Activated naive CD8-positive, alpha-beta T cell treated with anti-CD3 and anti-CD28 coated beads, Interleukin-2, amount 10 ng/mL, durations not matched to agents 7 days and 5 days (primary cell): Measurements from ENCODE around the gene INVS. TPM values are rescaled to one million over a fixed set of nuclear protein-coding genes. Genes with fewer than 3 reads are reported as not detected.
"Not testable (repeated sequence)": the region's sequence is repeated elsewhere in the genome, so short reads cannot be mapped to it uniquely, and the experiment has no call there.

Source experiments
- ATAC-seq: fragments of 150-1000 bp; cut with Tn5 transposase; one replicate; pipeline ENCODE4 v1.10.0; 2021; ENCODE audit warnings: low read depth, moderate library complexity
- POLR2A ChIA-PET: fragments of 350-600 bp; sonication (Branson Sonifier 250); formaldehyde crosslinking; loops from one replicate; lab custom pipeline; 2021; ENCODE audit warnings: antibody characterized with exemption; lab: Charles Lee
- DNase-seq: peaks from one replicate; pipeline ENCODE4 v3.0.0; 2021
- H3K27ac Mint-ChIP-seq: one replicate; pipeline ENCODE4 v1.8.0; 2022; ENCODE audit warnings: mild to moderate bottlenecking, mixed read lengths
- H3K27me3 Mint-ChIP-seq: one replicate; pipeline ENCODE4 v1.8.0; 2022; ENCODE audit warnings: mild to moderate bottlenecking, moderate library complexity, mixed read lengths
- H3K36me3 Mint-ChIP-seq: one replicate; pipeline ENCODE4 v1.8.0; 2021; ENCODE audit warnings: mild to moderate bottlenecking, mixed read lengths
- H3K4me1 Mint-ChIP-seq: one replicate; pipeline ENCODE4 v1.8.0; 2021; ENCODE audit warnings: mixed read lengths
- H3K4me3 Mint-ChIP-seq: one replicate; pipeline ENCODE4 v1.8.0; 2022; ENCODE audit warnings: mild to moderate bottlenecking, moderate library complexity, mixed read lengths
- H3K9me3 Mint-ChIP-seq: one replicate; pipeline ENCODE4 v1.8.0; 2021; ENCODE audit warnings: mixed read lengths
- total RNA-seq, 2 experiments: library from RNA; stranded (reverse); gene quantifications; one replicate each; pipeline ENCODE4 v1.2.3, GENCODE V29; 2021

INVS gene
- total RNA-seq, 2 experiments from 2014 or later, result 17.8 to 18.9 TPM

DNA sequence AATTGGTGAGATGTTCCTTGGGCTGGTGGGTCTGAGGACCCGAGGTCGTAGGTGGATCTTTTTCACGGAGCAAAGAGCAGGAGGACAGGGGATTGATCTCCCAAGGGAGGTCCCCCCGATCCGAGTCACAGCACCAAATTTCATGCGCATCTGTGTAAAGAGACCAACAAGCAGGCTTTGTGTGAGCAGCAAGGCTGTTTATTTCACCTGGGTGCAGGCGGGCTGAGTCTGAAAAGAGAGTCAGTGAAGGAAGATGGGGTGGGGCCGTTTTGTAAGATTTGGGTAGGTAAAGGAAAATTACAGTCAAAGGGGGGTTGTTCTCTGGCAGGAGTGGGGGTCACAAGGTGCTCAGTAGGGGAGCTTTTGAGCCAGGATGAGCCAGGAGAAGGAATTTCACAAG lies 46.9 kb downstream of the INVS start:
- H3K27ac Mint-ChIP-seq, H3K9me3 Mint-ChIP-seq, ATAC-seq, POLR2A ChIA-PET, H3K36me3 Mint-ChIP-seq, H3K27me3 Mint-ChIP-seq, H3K4me3 Mint-ChIP-seq, DNase-seq, H3K4me1 Mint-ChIP-seq: not testable (repeated sequence)

DNA sequence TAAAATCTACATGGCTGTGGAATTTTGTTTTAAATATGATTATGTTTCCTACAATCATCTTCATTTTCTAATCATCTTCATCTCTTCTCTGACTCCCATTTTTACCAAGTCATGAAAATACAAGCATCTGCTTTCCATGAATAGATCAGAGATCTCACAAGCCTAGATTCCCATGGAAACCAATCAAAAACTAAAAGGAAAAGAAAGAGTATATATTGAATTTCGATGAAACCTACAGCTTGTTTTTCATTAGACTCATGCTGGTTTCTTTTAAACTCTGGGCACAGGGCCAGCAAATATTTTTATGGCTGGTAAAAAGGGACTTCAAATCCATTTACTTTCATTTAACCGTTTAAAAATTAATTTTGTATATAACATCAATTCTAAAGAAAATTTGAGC lies 51.2 kb downstream of the INVS start:
- Mint-ChIP-seq H3K36me3 (peaks cover 11% of the 10 kb centered on the region), H3K27ac (no peak overlapping the region), H3K9me3 (no peaks in the 10 kb centered on the region), H3K4me3 (no peak overlapping the region), H3K27me3 (no peaks in the 10 kb centered on the region), H3K4me1 (no peaks in the 10 kb centered on the region)
- no peak for ATAC-seq
- POLR2A ChIA-PET, result no interaction called here
- DNase-seq, result no peak

DNA sequence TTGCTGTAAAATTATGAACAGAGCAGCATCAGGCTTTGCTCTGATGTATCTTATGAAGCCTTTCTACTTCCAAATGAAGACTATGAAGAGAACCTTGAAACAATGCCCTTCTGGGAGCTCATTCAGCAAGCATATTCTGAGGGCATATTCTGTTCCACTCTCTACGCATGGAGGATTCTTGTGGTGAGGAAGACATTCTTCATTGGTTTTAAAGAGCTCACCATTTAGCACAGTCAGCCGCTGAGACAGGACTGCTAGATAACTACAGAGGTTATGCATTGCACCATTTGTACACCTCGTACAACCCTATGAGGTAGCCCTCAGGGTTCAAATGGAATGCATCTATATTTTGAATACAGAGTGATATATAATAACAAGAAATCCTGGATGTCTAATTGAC lies 61.0 kb downstream of the INVS start:
- Mint-ChIP-seq H3K27ac (no peak overlapping the region), H3K36me3 (peaks cover 12% of the 10 kb centered on the region), H3K27me3 (peaks cover 2% of the 10 kb centered on the region), H3K9me3 (no peaks in the 10 kb centered on the region), H3K4me1 (peaks cover 2% of the 10 kb centered on the region), H3K4me3 (no peak overlapping the region)
- ATAC-seq, result no peak
- POLR2A ChIA-PET, result no interaction called here
- no peak for DNase-seq

DNA sequence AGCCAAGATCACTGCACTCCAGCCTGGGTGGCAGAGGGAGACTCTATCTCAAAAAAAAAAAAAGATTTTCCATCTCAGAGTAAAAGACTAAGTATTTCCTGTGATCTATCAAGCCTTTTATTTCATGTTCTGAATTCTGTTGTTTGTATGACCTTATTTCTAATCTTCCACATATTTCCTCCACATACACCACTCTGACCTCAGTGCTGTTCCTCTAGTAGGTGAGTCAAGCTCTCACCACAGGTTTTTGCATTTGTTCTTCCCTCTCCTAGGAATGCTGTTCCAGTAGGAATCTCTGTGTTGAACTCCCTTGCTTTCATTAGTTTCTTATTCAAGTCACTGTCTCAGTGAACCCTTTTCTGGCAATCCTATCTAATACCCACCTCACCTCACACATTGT lies 68.1 kb downstream of the INVS start:
- peaks cover 3% of the 10 kb centered on the region for H3K4me1 Mint-ChIP-seq
- peaks cover 11% of the 10 kb centered on the region for H3K36me3 Mint-ChIP-seq

DNA sequence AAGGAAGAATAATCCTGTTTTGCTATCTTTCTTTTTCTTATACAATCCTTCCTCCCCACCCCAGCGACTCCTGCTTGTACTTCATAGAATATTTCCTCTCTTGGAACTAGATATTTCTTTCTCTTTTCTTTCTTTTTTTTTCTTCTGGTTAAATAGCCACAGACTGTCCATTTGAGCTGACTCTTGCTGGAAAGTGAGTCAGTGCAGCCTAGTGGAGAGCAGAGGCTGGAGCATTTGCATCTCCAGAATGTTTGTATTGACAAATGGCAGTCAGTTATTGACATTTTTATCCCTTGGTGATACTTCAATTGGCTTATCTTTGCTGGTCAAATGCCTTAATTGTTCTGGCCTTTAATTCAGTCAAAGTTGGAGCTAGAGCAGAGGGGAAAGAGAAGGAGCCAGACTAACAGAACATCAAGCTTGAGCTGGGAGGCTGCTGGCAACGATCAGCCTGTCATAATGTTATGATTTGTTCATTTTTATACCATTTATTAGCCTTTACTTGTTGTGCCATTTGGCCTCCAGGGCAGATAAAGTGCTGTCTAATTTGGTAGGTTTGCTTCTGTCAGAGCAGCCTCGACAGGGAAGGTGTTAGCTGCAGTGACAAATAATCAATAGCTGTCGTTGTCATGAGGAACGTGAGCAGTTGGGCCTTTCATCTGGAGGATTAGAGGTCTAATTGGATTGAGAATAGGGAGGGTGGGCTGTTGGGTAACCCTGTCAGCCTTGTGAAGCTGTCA lies 69.0 kb downstream of the INVS start:
- H3K27ac Mint-ChIP-seq, result no peak overlapping the region
- H3K36me3 Mint-ChIP-seq, result peaks cover 19% of the 10 kb centered on the region
- peaks cover 3% of the 10 kb centered on the region for H3K9me3 Mint-ChIP-seq
- ATAC-seq (no peak), DNase-seq (no peak)
- H3K27me3 Mint-ChIP-seq, result peaks cover 2% of the 10 kb centered on the region
- peaks cover 3% of the 10 kb centered on the region for H3K4me1 Mint-ChIP-seq
- POLR2A ChIA-PET, result no interaction called here
- H3K4me3 Mint-ChIP-seq, result no peak overlapping the region

More for the DNA sequence above, 68.1 kb downstream of the INVS start:
- no peak overlapping the region for H3K27ac Mint-ChIP-seq
- peaks cover 2% of the 10 kb centered on the region for H3K27me3 Mint-ChIP-seq
- DNase-seq (no peak), ATAC-seq (no peak)
- H3K9me3 Mint-ChIP-seq, result peaks cover 3% of the 10 kb centered on the region
- H3K4me3 Mint-ChIP-seq, result no peak overlapping the region
- POLR2A ChIA-PET, result no interaction called here

DNA sequence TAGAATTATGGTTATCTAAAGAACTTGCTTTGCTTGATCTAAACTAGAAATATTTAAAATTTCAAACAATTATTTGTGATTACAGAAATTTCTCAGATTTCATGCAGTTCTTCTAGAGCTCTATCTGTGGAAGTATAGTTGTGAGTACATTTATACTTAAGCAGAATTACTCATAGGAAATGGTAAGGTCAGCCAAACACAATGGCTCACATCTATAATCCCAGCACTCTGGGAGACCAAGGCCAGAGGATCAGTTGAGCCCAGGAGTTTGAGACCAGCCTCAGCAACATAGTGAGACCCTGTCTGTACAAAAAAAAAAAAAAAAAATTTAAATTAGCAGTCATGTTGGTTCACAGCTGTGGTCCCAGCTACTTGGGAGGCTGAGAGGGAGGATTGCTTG lies 71.0 kb downstream of the INVS start:
- no peak overlapping the region for H3K27ac Mint-ChIP-seq
- no peak for ATAC-seq
- no peaks in the 10 kb centered on the region for H3K27me3 Mint-ChIP-seq
- H3K9me3 Mint-ChIP-seq, result peaks cover 6% of the 10 kb centered on the region
- H3K4me1 Mint-ChIP-seq, result peaks cover 3% of the 10 kb centered on the region
- no peak overlapping the region for H3K4me3 Mint-ChIP-seq
- POLR2A ChIA-PET, result no interaction called here
- peaks cover 30% of the 10 kb centered on the region for H3K36me3 Mint-ChIP-seq
- DNase-seq, result no peak

DNA sequence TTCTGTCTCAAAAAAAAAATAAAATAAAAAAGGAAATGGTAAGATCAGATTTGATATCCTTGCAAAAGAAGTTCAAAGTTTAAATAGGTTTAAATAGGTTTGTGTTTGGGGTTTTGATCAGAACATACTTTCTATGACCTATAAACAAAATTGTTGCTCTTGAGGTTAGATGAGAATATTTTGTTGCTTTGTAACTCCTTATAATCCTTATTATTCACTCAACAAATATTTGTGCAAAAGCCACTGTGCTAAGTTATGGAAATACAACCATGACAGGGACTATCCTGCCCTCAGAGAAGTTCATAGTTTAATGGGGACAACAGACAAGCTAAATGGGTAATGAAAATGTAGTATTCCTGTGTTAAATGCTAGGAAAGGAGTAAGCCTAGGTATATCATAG lies 71.5 kb downstream of the INVS start:
- POLR2A ChIA-PET, result no interaction called here
- Mint-ChIP-seq H3K27me3 (no peaks in the 10 kb centered on the region), H3K4me1 (peaks cover 3% of the 10 kb centered on the region), H3K27ac (no peak overlapping the region), H3K4me3 (no peak overlapping the region), H3K9me3 (peaks cover 6% of the 10 kb centered on the region), H3K36me3 (peaks cover 30% of the 10 kb centered on the region)
- ATAC-seq, result no peak
- no peak for DNase-seq

DNA sequence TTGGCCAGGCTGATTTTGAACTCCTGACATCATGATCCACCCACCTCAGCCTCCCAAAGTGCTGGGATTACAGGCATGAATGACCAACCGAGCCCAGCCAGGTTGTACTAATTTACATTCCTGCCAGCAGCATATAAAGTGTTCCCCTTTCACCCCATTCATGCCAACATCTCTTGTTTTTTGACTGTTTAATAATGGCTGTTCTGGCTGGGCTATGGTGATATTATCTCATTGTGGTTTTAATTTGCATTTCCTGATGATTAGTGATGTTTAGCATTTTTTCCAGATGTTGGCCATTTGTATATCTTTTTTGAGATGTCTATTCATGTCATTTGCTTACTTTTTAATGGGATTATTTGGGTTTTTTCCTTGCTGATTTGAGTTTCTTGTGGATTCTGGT lies 87.3 kb downstream of the INVS start:
- no peak overlapping the region for H3K4me3 Mint-ChIP-seq

DNA sequence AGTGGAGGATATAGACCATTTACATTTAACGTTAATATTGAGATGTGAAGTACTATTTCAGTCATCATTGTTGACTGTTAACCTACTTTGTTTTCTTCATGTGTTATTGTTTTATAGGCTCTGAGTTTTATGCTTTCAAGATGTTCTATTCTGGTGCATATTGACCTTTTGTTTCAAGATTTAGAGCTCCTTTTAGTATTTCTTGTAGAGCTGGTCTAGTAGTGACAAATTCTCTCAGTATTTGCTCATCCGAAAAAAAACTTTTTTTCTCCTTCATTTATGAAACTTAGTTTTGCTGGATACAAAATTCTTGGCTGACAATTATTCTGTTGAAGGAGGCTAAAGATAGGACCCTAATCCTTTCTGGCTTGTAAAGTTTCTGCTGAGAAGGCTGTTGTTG lies 91.3 kb downstream of the INVS start:
- ATAC-seq (no peak), DNase-seq (no peak)
- Mint-ChIP-seq H3K4me3 (no peak overlapping the region), H3K4me1 (no peaks in the 10 kb centered on the region), H3K27ac (no peak overlapping the region), H3K27me3 (no peaks in the 10 kb centered on the region), H3K9me3 (peaks cover 26% of the 10 kb centered on the region), H3K36me3 (peaks cover 49% of the 10 kb centered on the region)
- POLR2A ChIA-PET, result no interaction called here

More for the DNA sequence above, 87.3 kb downstream of the INVS start:
- H3K36me3 Mint-ChIP-seq, result peaks cover 31% of the 10 kb centered on the region
- POLR2A ChIA-PET, result no interaction called here
- peaks cover 27% of the 10 kb centered on the region for H3K9me3 Mint-ChIP-seq
- no peaks in the 10 kb centered on the region for H3K4me1 Mint-ChIP-seq
- ATAC-seq, result no peak
- DNase-seq, result no peak
- H3K27me3 Mint-ChIP-seq, result no peaks in the 10 kb centered on the region
- no peak overlapping the region for H3K27ac Mint-ChIP-seq

DNA sequence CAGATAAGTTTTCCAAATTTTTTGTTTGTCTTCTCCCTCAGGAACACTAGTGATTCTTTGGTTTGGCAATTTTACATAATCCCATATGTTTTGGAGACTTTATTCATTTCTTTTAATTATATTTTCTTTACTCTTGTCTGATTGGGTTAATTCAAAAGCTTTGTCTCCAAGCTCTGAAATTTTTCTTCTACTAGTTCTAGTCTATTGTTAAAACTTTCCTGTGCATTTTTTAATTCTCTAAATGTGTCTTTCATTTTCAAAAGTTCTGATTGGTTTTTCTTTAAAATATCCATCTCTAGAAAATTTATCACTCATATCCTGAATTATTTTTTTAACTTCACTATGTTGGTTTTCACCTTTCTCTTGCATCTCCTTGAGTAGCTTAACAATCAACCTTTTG lies 92.2 kb downstream of the INVS start:
- ATAC-seq, result no peak
- Mint-ChIP-seq H3K36me3 (peaks cover 53% of the 10 kb centered on the region), H3K27me3 (no peaks in the 10 kb centered on the region), H3K4me3 (no peak overlapping the region), H3K27ac (no peak overlapping the region), H3K4me1 (no peaks in the 10 kb centered on the region), H3K9me3 (peaks cover 21% of the 10 kb centered on the region)
- no peak for DNase-seq
- POLR2A ChIA-PET, result no interaction called here

DNA sequence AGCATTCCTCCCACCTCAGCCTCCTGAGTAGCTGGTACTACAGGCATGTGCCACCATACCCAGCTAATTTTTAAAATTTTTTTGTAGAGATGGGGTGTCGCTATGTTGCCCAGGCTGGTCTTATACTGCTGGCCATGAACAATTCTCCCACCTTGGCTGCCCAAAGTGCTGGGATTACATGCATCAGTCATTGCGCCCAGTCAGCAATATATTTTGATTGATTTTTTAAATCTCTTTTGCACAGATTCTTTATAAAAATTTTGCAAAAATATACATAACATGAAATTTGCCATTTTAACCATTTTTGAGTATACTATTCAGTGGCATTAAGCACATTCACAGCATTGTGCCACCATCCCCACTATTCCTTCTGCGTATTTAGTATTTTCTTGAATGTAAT lies 94.0 kb downstream of the INVS start:
- Mint-ChIP-seq H3K36me3 (peaks cover 50% of the 10 kb centered on the region), H3K9me3 (peaks cover 19% of the 10 kb centered on the region), H3K4me3 (no peak overlapping the region), H3K4me1 (no peaks in the 10 kb centered on the region), H3K27me3 (no peaks in the 10 kb centered on the region), H3K27ac (no peak overlapping the region)
- DNase-seq, result no peak
- ATAC-seq, result no peak
- POLR2A ChIA-PET, result no interaction called here

DNA sequence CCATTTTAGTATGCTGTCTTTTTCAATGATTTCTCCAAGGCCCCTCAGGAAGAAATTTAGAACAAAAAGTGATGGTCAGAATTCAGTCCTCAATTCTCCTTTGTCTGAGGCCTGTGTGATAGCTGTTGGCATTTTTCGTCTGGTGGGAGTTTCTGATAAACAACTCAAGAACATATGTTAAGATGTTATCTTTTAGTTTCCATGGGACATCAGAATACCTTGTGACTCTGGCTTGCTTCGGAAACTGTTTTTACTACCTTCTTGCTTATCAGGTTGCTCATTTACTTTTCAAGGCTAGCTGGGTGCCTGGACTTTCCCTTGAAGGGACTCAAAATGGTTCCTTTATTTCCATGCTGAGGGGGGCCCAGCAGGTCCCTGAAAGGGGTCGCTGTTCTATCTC lies 97.2 kb downstream of the INVS start:
- POLR2A ChIA-PET, result no interaction called here
- H3K4me3 Mint-ChIP-seq, result no peak overlapping the region
- DNase-seq (no peak), ATAC-seq (no peak)
- H3K36me3 Mint-ChIP-seq, result peaks cover 42% of the 10 kb centered on the region
- no peaks in the 10 kb centered on the region for H3K27me3 Mint-ChIP-seq
- peaks cover 11% of the 10 kb centered on the region for H3K9me3 Mint-ChIP-seq
- H3K27ac Mint-ChIP-seq, result no peak overlapping the region
- H3K4me1 Mint-ChIP-seq, result no peaks in the 10 kb centered on the region

DNA sequence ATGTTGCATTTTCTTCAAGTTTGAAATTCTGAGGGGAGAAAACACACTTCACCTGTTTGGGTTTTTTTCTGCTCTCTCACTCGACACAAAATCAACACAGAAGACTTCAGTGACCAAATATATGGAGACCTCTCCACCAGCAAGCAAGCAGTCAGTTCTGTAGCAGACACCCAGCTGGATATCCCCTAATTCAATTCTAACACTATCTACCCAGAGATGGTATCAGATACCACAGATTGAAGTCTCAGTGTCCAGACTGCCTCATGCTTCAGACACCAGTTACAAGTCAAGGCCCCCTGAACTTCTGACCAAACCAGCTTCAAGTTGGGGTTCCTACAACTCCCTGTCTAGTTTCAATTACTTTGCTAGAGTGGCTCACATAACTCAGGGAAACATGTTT lies 97.8 kb downstream of the INVS start:
- H3K27me3 Mint-ChIP-seq, result no peaks in the 10 kb centered on the region
- no peaks in the 10 kb centered on the region for H3K4me1 Mint-ChIP-seq
- ATAC-seq, result no peak
- H3K27ac Mint-ChIP-seq, result no peak overlapping the region
- POLR2A ChIA-PET, result no interaction called here
- H3K4me3 Mint-ChIP-seq, result no peak overlapping the region
- H3K36me3 Mint-ChIP-seq, result peaks cover 36% of the 10 kb centered on the region
- peaks cover 7% of the 10 kb centered on the region for H3K9me3 Mint-ChIP-seq
- no peak for DNase-seq

DNA sequence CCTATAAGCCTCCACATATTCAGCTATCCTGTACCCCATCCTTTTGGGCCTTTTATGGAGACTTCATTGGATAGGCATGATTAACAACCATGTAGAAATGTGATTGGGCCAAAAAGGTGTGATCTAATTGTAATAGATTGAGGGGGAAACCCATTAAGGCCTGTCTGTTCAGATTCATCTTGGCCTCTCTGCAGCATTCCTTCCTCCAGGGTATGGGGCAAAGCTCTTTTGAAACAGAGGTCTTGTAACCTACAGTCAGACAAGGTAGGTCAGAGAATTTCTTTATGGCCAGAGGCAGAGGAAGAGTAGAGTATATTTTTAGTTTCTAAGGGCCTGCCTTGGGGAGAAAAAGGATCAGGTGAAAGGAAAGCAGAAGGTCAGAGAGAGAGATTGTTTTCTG lies 98.5 kb downstream of the INVS start:
- ATAC-seq, result no peak

More for the DNA sequence above, 98.5 kb downstream of the INVS start:
- no peaks in the 10 kb centered on the region for H3K4me1 Mint-ChIP-seq
- no peak for DNase-seq
- H3K27me3 Mint-ChIP-seq, result no peaks in the 10 kb centered on the region
- H3K9me3 Mint-ChIP-seq, result peaks cover 5% of the 10 kb centered on the region
- peaks cover 35% of the 10 kb centered on the region for H3K36me3 Mint-ChIP-seq
- H3K27ac Mint-ChIP-seq, result no peak overlapping the region
- no peak overlapping the region for H3K4me3 Mint-ChIP-seq
- POLR2A ChIA-PET, result no interaction called here
